Uterus (tissue), 4 donors: Measurements from ENCODE around the gene LCORL. TPM values are rescaled to one million over a fixed set of nuclear protein-coding genes. Genes with fewer than 3 reads are reported as not detected.
"Not testable (repeated sequence)": the region's sequence is repeated elsewhere in the genome, so short reads cannot be mapped to it uniquely, and the experiment has no call there.

Experiments
- DNase-seq, 2 donors: peaks; one replicate each; pipeline ENCODE4 v3.0.0-alpha.2; 2019 to 2020
- H3K27ac ChIP-seq, 2 donors: fragments of 200-600 bp; sonication (generic); 1 replicate in 1 of 2; 2 replicates in 1 of 2; pipeline ENCODE4 v1.5.1; 2016 to 2018
- H3K27me3 ChIP-seq, 2 donors: fragments of 200-600 bp; sonication (generic); one replicate each; pipeline ENCODE4 v1.5.1; 2018 to 2019; ENCODE audit warnings: control low read depth in 1 of 2
- H3K36me3 ChIP-seq, 2 donors: fragments of 200-600 bp; sonication (generic); one replicate each; pipeline ENCODE4 v1.5.1; 2019; ENCODE audit warnings: control low read depth in 1 of 2
- H3K4me1 ChIP-seq, 2 donors: fragments of 200-600 bp; sonication (generic); one replicate each; pipeline ENCODE4 v1.5.1; 2018 to 2019; ENCODE audit warnings: control low read depth in 1 of 2
- H3K4me3 ChIP-seq, 2 donors: fragments of 200-600 bp; sonication (generic); 1 replicate in 1 of 2; 2 replicates in 1 of 2; pipeline ENCODE4 v1.5.1; 2018 to 2019; ENCODE audit warnings: mild to moderate bottlenecking in 1 of 2
- H3K9me3 ChIP-seq, 2 donors: fragments of 200-600 bp; sonication (generic); one replicate each; pipeline ENCODE4 v1.5.1; 2019; ENCODE audit warnings: control low read depth in 1 of 2
- CTCF ChIP-seq, 4 experiments: fragments of 200-600 bp in 2 of 4; fragments of 450-650 bp in 2 of 4; sonication (generic) in 2 of 4; IDR thresholded peaks; one replicate each; pipeline ENCODE4 v1.5.1; 2016 to 2019; ENCODE audit warnings: antibody characterized with exemption in 4 of 4, mild to moderate bottlenecking in 2 of 4, moderate library complexity in 1 of 4
- POLR2A ChIP-seq, 2 donors: fragments of 450-650 bp; IDR thresholded peaks; one replicate each; pipeline ENCODE4 v1.6.1; 2016; ENCODE audit warnings: antibody characterized with exemption in 2 of 2, mild to moderate bottlenecking in 1 of 2, moderate library complexity in 1 of 2
- intact Hi-C: fragments of 100-400 bp; cut with DNase I; formaldehyde crosslinking; loops from one replicate; pipeline ENCODE4 v1.15.1; 2023; ENCODE audit warnings: low total_unique reads
- total RNA-seq, 4 donors: library from RNA; depleted of rRNA in 3 of 4; stranded (reverse); fragments of >200 nt in 3 of 4; gene quantifications; one replicate each; pipeline versions ENCODE4 v1.1.0 to v1.2.4, GENCODE V29; 2014 to 2023
- donor health status: DM: yes; HTN: yes; CAD: no.

LCORL gene
- total RNA-seq, 4 donors from 2014 or later, result 14.1 to 66.7 (median 23.1) TPM

GRCh38 chr4:18042754-18043153 lies 21.2 kb upstream of the LCORL start:
- no peak for TF ChIP-seq CTCF (IDR thresholded peaks at IDR 0.05)
- TF ChIP-seq POLR2A (IDR thresholded peaks at IDR 0.05), result no peak
- Histone ChIP-seq H3K36me3 (no peaks in the 10 kb centered on the region), H3K4me3 (no peak overlapping the region), H3K9me3 (no peaks in the 10 kb centered on the region), H3K4me1 (no peaks in the 10 kb centered on the region), H3K27me3 (no peaks in the 10 kb centered on the region), H3K27ac (no peak overlapping the region)
- intact Hi-C loops, result no loop called here
- DNase-seq, result no peak

- no peak for TF ChIP-seq CTCF (IDR thresholded peaks at IDR 0.05)
- no peak for TF ChIP-seq POLR2A (IDR thresholded peaks at IDR 0.05)
- no peak overlapping the region for H3K27ac ChIP-seq
- no peaks in the 10 kb centered on the region for H3K4me1 ChIP-seq
- no peaks in the 10 kb centered on the region for H3K36me3 ChIP-seq
- no peaks in the 10 kb centered on the region for H3K9me3 ChIP-seq
- intact Hi-C loops, result no loop called here
- H3K27me3 ChIP-seq, result no peaks in the 10 kb centered on the region
- H3K4me3 ChIP-seq, result no peak overlapping the region
- DNase-seq, result no peak
Measured at GRCh38 chr4:18042012-18042411, 20.5 kb upstream of the LCORL start.

GRCh38 chr4:18041114-18041513 lies 19.6 kb upstream of the LCORL start:
- Histone ChIP-seq H3K36me3 (no peaks in the 10 kb centered on the region), H3K4me1 (no peaks in the 10 kb centered on the region), H3K27ac (no peak overlapping the region), H3K4me3 (no peak overlapping the region), H3K27me3 (no peaks in the 10 kb centered on the region), H3K9me3 (no peaks in the 10 kb centered on the region)
- no peak for DNase-seq
- TF ChIP-seq CTCF (IDR thresholded peaks at IDR 0.05), result no peak
- no peak for TF ChIP-seq POLR2A (IDR thresholded peaks at IDR 0.05)
- intact Hi-C loops, result no loop called here

GRCh38 chr4:18039113-18039512 lies 17.6 kb upstream of the LCORL start:
- Histone ChIP-seq H3K4me1 (no peaks in the 10 kb centered on the region), H3K9me3 (no peaks in the 10 kb centered on the region), H3K27me3 (no peaks in the 10 kb centered on the region), H3K4me3 (no peak overlapping the region), H3K27ac (no peak overlapping the region), H3K36me3 (no peaks in the 10 kb centered on the region)
- no peak for TF ChIP-seq POLR2A (IDR thresholded peaks at IDR 0.05)
- no peak for TF ChIP-seq CTCF (IDR thresholded peaks at IDR 0.05)
- intact Hi-C loops, result no loop called here
- no peak for DNase-seq

- H3K9me3 ChIP-seq, DNase-seq, H3K4me3 ChIP-seq, H3K27ac ChIP-seq, intact Hi-C loops, H3K27me3 ChIP-seq, H3K4me1 ChIP-seq, H3K36me3 ChIP-seq: not testable (repeated sequence)
Measured at GRCh38 chr4:18036369-18036768, 14.8 kb upstream of the LCORL start.

GRCh38 chr4:18034099-18034498 lies 12.5 kb upstream of the LCORL start:
- Histone ChIP-seq H3K27me3 (no peaks in the 10 kb centered on the region), H3K36me3 (no peaks in the 10 kb centered on the region), H3K9me3 (no peaks in the 10 kb centered on the region), H3K27ac (peak overlapping the region; percentile 21 to 24), H3K4me3 (no peak overlapping the region), H3K4me1 (no peaks in the 10 kb centered on the region)
- intact Hi-C loops, result no loop called here
- DNase-seq, result no peak
- TF ChIP-seq POLR2A (IDR thresholded peaks at IDR 0.05) (no peak), CTCF (IDR thresholded peaks at IDR 0.05) (no peak)
